ENCODE results near the gene CARNS1.

DNA sequence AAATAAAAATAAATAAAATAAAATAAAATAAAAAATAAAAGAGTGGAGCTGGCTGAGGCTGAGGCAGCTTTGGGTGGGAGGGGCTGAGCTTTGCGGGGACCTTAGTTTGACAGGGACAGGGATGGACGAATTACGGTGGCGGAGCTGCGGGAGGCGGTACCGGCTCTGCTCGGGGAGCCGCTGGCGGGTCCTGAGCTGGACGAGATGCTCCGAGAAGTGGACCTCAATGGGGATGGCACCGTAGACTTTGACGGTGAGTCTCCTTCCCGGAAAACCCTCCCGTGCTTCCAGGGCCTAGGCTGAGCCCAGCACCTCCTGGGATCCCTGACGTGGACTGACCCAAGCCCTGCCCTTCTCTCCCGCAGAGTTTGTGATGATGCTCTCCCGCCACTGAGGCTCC, 42.8 kb downstream of the CARNS1 start:
- TF ChIP-seq, protein P1, sequence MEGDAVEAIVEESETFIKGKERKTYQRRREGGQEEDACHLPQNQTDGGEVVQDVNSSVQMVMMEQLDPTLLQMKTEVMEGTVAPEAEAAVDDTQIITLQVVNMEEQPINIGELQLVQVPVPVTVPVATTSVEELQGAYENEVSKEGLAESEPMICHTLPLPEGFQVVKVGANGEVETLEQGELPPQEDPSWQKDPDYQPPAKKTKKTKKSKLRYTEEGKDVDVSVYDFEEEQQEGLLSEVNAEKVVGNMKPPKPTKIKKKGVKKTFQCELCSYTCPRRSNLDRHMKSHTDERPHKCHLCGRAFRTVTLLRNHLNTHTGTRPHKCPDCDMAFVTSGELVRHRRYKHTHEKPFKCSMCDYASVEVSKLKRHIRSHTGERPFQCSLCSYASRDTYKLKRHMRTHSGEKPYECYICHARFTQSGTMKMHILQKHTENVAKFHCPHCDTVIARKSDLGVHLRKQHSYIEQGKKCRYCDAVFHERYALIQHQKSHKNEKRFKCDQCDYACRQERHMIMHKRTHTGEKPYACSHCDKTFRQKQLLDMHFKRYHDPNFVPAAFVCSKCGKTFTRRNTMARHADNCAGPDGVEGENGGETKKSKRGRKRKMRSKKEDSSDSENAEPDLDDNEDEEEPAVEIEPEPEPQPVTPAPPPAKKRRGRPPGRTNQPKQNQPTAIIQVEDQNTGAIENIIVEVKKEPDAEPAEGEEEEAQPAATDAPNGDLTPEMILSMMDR (IDR thresholded peaks at IDR 0.05; ENCODE audit: poor library complexity, severe bottlenecking), result no peak
- no peak for TF ChIP-seq RAD21 (conservative IDR thresholded peaks at IDR 0.05)
- no peak for TF ChIP-seq EP300 (conservative IDR thresholded peaks at IDR 0.05; ENCODE audit: poor library complexity, severe bottlenecking)
- TF ChIP-seq EZH2 (IDR thresholded peaks at IDR 0.05; ENCODE audit: borderline replicate concordance, insufficient read depth, low read length, poor library complexity, severe bottlenecking), result no peak

Measured in neural cell (in vitro differentiated cells).